ENCODE measurements around the gene FAU. TPM values are rescaled to one million over a fixed set of nuclear protein-coding genes. Genes with fewer than 3 reads are reported as not detected.

The FAU gene
- total RNA-seq, 3 donors from 2014 or later (not counting 1 experiment from before 2014, with no cell fraction given) = 724 to 977 (median 968) TPM

DNA sequence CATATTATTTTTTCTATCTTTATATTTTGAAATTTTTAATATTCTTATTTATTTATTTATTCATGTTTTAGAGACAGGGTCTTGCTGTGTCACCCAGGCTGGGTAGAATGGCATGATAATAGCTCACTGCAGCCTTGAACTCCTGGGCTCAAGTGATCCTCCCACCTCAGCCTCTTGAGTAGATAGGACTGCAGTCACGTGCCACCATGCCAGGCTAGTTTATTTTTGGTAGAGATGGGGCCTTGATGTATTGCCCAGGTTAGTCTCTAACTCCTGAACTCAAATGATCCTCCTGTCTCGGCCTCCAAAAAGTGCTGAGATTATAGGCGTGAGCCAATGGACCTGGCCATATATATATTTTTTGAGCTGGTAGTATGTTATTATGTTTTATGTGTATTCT lies 45.7 kb upstream of the FAU start:
- H3K36me3 ChIP-seq (ENCODE audit: control insufficient read depth, insufficient read depth, low read length) = no peaks in the 10 kb centered on the region
- DNase-seq (no peak), ATAC-seq (no peak)
- no peaks in the 10 kb centered on the region for H3K9me3 ChIP-seq (ENCODE audit: control insufficient read depth, insufficient read depth, low read length)
- TF ChIP-seq, protein P1, sequence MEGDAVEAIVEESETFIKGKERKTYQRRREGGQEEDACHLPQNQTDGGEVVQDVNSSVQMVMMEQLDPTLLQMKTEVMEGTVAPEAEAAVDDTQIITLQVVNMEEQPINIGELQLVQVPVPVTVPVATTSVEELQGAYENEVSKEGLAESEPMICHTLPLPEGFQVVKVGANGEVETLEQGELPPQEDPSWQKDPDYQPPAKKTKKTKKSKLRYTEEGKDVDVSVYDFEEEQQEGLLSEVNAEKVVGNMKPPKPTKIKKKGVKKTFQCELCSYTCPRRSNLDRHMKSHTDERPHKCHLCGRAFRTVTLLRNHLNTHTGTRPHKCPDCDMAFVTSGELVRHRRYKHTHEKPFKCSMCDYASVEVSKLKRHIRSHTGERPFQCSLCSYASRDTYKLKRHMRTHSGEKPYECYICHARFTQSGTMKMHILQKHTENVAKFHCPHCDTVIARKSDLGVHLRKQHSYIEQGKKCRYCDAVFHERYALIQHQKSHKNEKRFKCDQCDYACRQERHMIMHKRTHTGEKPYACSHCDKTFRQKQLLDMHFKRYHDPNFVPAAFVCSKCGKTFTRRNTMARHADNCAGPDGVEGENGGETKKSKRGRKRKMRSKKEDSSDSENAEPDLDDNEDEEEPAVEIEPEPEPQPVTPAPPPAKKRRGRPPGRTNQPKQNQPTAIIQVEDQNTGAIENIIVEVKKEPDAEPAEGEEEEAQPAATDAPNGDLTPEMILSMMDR (IDR thresholded peaks at IDR 0.05) = no peak
- no peak overlapping the region for H3K27ac ChIP-seq (ENCODE audit: low read length)
- H3K4me3 Mint-ChIP-seq = no peak overlapping the region
- H3K9me3 Mint-ChIP-seq = no peaks in the 10 kb centered on the region
- H3K27me3 ChIP-seq (ENCODE audit: control insufficient read depth, insufficient read depth, low read length) = no peaks in the 10 kb centered on the region
- H3K4me3 ChIP-seq (ENCODE audit: low read length) = no peak overlapping the region
- no peaks in the 10 kb centered on the region for H3K27me3 Mint-ChIP-seq (ENCODE audit: low read depth in 2 of 2)
- H3K36me3 Mint-ChIP-seq = no peaks in the 10 kb centered on the region
- intact Hi-C loops (cut with micrococcal nuclease) = no loop called here
- H3K4me1 Mint-ChIP-seq = peaks cover 11 to 15% of the 10 kb centered on the region in 2 donors
- WGBS (ENCODE audit: insufficient coverage) = no CpG with 5 or more reads among the region's 3 CpGs
- H3K27ac Mint-ChIP-seq = no peak overlapping the region
- H3K4me1 ChIP-seq (ENCODE audit: control insufficient read depth, insufficient read depth, low read length) = peaks cover 16% of the 10 kb centered on the region

DNA sequence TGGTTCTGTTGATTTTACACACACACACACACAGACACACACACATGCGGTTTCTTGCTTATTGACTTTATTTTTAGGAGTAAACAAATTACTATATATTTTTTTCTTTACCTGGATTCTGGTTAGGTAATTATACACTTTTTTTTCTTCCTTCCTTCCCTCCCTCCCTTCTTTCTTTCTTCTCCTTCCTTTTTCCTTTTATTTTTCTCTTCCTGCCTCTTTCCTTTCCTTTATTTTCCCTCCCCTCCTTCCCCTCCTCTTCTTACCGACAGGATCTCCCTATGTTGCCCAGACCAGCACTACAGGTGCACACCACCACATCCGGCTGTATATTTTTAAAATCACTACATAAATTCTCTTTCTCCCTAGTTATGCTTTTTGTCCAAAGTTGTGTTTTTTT lies 45.0 kb upstream of the FAU start:
- peaks cover 11 to 15% of the 10 kb centered on the region in 2 donors for H3K4me1 Mint-ChIP-seq
- intact Hi-C loops (cut with micrococcal nuclease) = no loop called here
- no peaks in the 10 kb centered on the region for H3K36me3 Mint-ChIP-seq
- no peak overlapping the region for H3K27ac ChIP-seq (ENCODE audit: low read length)
- no peak for ATAC-seq
- H3K4me1 ChIP-seq (ENCODE audit: control insufficient read depth, insufficient read depth, low read length) = peaks cover 16% of the 10 kb centered on the region
- 94% methylated on average over 1 of the region's 3 CpGs for WGBS (ENCODE audit: insufficient coverage)
- no peak for DNase-seq
- no peak overlapping the region for H3K27ac Mint-ChIP-seq
- no peaks in the 10 kb centered on the region for H3K27me3 Mint-ChIP-seq (ENCODE audit: low read depth in 2 of 2)
- no peak overlapping the region for H3K4me3 ChIP-seq (ENCODE audit: low read length)
- H3K27me3 ChIP-seq (ENCODE audit: control insufficient read depth, insufficient read depth, low read length) = no peaks in the 10 kb centered on the region
- H3K36me3 ChIP-seq (ENCODE audit: control insufficient read depth, insufficient read depth, low read length) = no peaks in the 10 kb centered on the region
- no peaks in the 10 kb centered on the region for H3K9me3 ChIP-seq (ENCODE audit: control insufficient read depth, insufficient read depth, low read length)
- H3K9me3 Mint-ChIP-seq = no peaks in the 10 kb centered on the region
- H3K4me3 Mint-ChIP-seq = no peak overlapping the region
- TF ChIP-seq, protein P1 (IDR thresholded peaks at IDR 0.05) = no peak

DNA sequence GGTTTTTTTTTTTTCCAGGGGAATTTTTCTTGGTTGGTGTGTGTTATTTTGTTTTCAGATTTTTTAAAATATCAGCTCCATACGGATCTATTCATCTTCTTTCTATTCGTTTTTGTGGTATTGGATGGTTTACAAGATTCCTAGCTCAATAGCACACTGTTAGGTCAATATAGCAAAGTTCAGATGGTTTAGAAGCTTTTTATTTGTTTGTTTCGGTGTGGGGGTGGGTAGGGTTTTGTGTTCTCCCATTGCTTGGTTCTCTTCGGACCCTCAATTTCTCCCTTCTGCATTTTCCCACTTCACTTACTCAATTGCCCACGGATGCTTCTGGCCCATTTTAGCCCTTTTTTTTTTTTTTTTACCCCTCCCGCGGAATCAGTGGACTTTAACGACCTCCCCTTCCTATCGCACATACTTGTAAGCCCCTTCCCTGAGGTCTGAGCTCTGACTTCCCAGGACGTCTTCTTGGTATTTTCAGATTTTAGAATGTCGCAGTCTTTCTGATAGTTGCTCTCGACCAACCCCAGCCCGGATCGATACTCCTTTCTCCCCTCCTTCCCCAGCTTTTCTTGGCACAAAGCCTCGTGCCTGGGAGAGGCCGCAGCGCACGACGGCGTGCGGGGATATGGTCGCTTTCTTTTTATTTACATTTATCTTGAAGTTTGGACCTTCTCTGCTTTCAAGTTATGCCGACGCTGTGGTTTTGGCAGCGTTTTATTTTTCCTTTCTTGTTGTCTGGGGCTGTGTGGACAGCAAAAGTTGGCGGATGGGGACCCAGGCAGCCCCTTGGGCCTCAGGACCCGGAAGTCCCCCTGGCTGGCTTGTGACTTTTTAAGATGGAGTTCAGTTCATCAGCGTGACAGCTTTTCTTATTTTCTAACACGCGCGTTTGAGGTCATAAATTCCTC lies 43.7 kb upstream of the FAU start:
- no peak for DNase-seq
- no peaks in the 10 kb centered on the region for H3K36me3 Mint-ChIP-seq
- TF ChIP-seq, protein P1 (IDR thresholded peaks at IDR 0.05) = no peak
- H3K4me1 Mint-ChIP-seq = peaks cover 11 to 15% of the 10 kb centered on the region in 2 donors
- H3K4me3 Mint-ChIP-seq = no peak overlapping the region
- no peaks in the 10 kb centered on the region for H3K27me3 Mint-ChIP-seq (ENCODE audit: low read depth in 2 of 2)
- no peaks in the 10 kb centered on the region for H3K9me3 Mint-ChIP-seq
- WGBS (ENCODE audit: insufficient coverage) = 86% methylated on average over 27 of the region's 31 CpGs
- ATAC-seq = no peak
- intact Hi-C loops (cut with micrococcal nuclease) = no loop called here
- Histone ChIP-seq H3K4me3 (ENCODE audit: low read length) (no peak overlapping the region), H3K9me3 (ENCODE audit: control insufficient read depth, insufficient read depth, low read length) (no peaks in the 10 kb centered on the region), H3K27ac (ENCODE audit: low read length) (no peak overlapping the region), H3K4me1 (ENCODE audit: control insufficient read depth, insufficient read depth, low read length) (peaks cover 16% of the 10 kb centered on the region), H3K27me3 (ENCODE audit: control insufficient read depth, insufficient read depth, low read length) (no peaks in the 10 kb centered on the region), H3K36me3 (ENCODE audit: control insufficient read depth, insufficient read depth, low read length) (no peaks in the 10 kb centered on the region)
- no peak overlapping the region for H3K27ac Mint-ChIP-seq
